GM21360 (cell line): ENCODE measurements around the gene BAZ2B.
A peak's percentile ranks its signal among the peaks of the same experiment; 100 is the strongest.
"Not testable (repeated sequence)": the region's sequence is repeated elsewhere in the genome, so short reads cannot be mapped to it uniquely, and the experiment has no call there.

Source experiments
- ATAC-seq: cut with Tn5 transposase; IDR thresholded peaks from one replicate; pipeline ENCODE4 v1.9.1; 2021; ENCODE audit warnings: mild to moderate bottlenecking, moderate library complexity; ENCODE audit not compliant: unreplicated experiment

The BAZ2B gene

GRCh38 chr2:159542101-159542500 lies 74.2 kb downstream of the BAZ2B start:
- no peak for ATAC-seq

- no peak for ATAC-seq
Measured at GRCh38 chr2:159539701-159540100, 76.6 kb downstream of the BAZ2B start.

GRCh38 chr2:159538801-159539200 lies 77.5 kb downstream of the BAZ2B start:
- ATAC-seq = no peak

DNA sequence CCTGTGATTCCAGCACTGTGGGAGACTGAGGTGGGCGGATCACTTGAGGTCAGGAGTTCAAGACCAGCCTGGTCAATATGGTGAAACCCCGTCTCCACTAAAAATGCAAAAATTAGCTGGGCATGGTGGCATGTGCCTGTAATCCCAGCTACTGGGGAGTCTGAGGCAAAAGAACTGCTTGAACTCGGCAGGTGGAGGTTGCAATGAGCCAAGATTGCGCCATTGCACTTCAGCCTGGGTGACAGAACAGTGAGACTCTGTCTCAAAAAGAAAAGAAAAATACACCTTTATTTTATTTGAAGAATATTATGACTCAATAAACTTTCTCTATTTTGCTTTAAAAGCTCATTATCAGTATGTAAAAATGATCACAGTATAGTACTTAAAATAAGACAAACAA lies 81.1 kb downstream of the BAZ2B start:
- not testable (repeated sequence) for ATAC-seq

- no peak for ATAC-seq
Measured at GRCh38 chr2:159531475-159531874, 84.9 kb downstream of the BAZ2B start.

DNA sequence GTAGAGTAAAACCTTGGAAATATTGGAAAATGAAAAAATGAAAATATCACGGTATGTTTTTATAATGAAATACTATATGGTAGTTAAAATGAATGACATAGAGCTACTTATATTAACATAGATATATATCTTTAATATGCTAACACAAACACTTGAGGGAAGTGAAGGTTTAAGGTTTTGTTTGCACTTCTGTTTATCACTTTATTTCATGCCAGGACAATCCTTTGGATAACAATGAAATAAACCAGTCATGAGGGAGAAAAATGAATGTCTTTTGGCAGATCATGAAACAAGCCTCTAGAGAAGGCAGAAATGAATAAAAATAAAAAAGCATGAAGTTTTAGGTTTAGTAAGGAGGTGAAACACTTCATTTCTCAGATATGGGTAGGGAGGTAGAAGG lies 89.9 kb downstream of the BAZ2B start:
- no peak for ATAC-seq

- ATAC-seq = no peak
Measured at GRCh38 chr2:159525012-159525411, 91.3 kb downstream of the BAZ2B start.

GRCh38 chr2:159521272-159521671 lies 95.1 kb downstream of the BAZ2B start:
- ATAC-seq = no peak

GRCh38 chr2:159518321-159519005 lies 97.9 kb downstream of the BAZ2B start:
- no peak for ATAC-seq

GRCh38 chr2:159516241-159516758 lies 100.0 kb downstream of the BAZ2B start:
- ATAC-seq = peak; percentile 81

DNA sequence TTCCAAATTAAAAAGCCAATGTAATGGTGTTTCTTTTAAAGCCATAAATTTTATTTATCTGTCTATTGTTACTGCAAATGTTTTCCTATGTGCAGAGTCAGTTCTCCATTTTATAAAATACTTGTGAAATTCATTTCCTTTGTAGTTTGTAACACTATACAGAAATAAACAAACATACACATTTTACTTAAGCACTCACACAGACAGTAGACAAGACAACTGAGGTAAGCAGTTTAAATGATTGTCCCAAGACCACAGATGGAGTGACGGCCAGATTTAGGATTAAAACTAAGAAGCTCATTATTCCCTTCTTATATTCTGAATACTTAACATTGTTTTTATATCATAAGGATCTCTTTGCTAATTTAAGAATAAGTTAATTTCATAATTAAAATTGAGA lies 100.9 kb downstream of the BAZ2B start:
- no peak for ATAC-seq

- ATAC-seq = no peak
Measured at GRCh38 chr2:159513745-159514144, 102.6 kb downstream of the BAZ2B start.

- no peak for ATAC-seq
Measured at GRCh38 chr2:159508140-159508539, 108.2 kb downstream of the BAZ2B start.

- no peak for ATAC-seq
Measured at GRCh38 chr2:159506764-159507440, 109.4 kb downstream of the BAZ2B start.

GRCh38 chr2:159506202-159506601 lies 110.1 kb downstream of the BAZ2B start:
- no peak for ATAC-seq

- ATAC-seq = no peak
Measured at GRCh38 chr2:159505196-159505595, 111.2 kb downstream of the BAZ2B start.

- ATAC-seq = no peak
Measured at GRCh38 chr2:159501743-159502142, 114.6 kb downstream of the BAZ2B start.

- no peak for ATAC-seq
Measured at GRCh38 chr2:159497847-159498246, 118.5 kb downstream of the BAZ2B start.

GRCh38 chr2:159497256-159497655 lies 119.1 kb downstream of the BAZ2B start:
- no peak for ATAC-seq

- ATAC-seq = no peak
Measured at GRCh38 chr2:159489476-159489875, 126.9 kb downstream of the BAZ2B start.

GRCh38 chr2:159484532-159484931 lies 131.8 kb downstream of the BAZ2B start:
- ATAC-seq = no peak

DNA sequence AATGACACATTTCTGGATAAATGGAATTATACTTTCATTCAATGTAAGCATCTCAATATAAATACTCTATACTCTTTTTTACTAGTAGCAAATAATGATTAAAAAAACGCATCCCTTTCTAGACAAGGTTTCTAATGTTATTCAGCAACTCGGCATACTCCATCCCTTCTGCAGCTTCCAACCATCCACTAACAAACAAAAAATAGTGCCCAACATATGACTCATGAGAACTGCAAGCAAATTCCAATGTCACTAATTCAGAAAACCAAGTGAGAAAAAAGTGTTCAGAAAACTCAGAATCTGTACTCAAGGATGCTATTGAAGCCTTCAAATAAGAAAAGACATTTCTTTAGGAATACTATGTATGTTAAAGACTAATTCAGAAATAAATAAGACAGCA lies 140.0 kb downstream of the BAZ2B start:
- no peak for ATAC-seq
